T-helper 17 cell (primary cell): Measurements from ENCODE around the gene IPO7. TPM values are rescaled to one million over a fixed set of nuclear protein-coding genes. Genes with fewer than 3 reads are reported as not detected.
"Not testable (repeated sequence)": the region's sequence is repeated elsewhere in the genome, so short reads cannot be mapped to it uniquely, and the experiment has no call there.

Experiments
- ATAC-seq: fragments of 150-1000 bp; cut with Tn5 transposase; 2 replicates; pipeline ENCODE4 v1.10.0; 2021; ENCODE audit warnings: mild to moderate bottlenecking, moderate library complexity
- DNase-seq, 3 donors: peaks; one replicate each; pipeline versions ENCODE4 v3.0.0 to v3.0.0-alpha.2; 2020 to 2021
- H3K9me3 ChIP-seq: one replicate; pipeline ENCODE4 v1.7.0; 2013; ENCODE audit warnings: low read length, mild to moderate bottlenecking; ENCODE audit not compliant: control insufficient read depth, poor library complexity, severe bottlenecking
- H3K27ac Mint-ChIP-seq: one replicate; pipeline ENCODE4 v1.8.0; 2022; ENCODE audit warnings: mild to moderate bottlenecking, moderate library complexity, mixed read lengths
- H3K27me3 Mint-ChIP-seq: one replicate; pipeline ENCODE4 v1.8.0; 2022; ENCODE audit warnings: mixed read lengths
- H3K36me3 Mint-ChIP-seq: one replicate; pipeline ENCODE4 v1.8.0; 2022; ENCODE audit warnings: low read depth, mixed read lengths
- H3K4me1 Mint-ChIP-seq: one replicate; pipeline ENCODE4 v1.8.0; 2022; ENCODE audit warnings: mild to moderate bottlenecking, mixed read lengths
- H3K4me3 Mint-ChIP-seq: one replicate; pipeline ENCODE4 v1.8.0; 2022; ENCODE audit warnings: mild to moderate bottlenecking, moderate library complexity, mixed read lengths
- total RNA-seq, 4 donors: library from RNA in 2 of 4; stranded (reverse) in 2 of 4; gene quantifications; one replicate each; pipeline ENCODE4 v1.2.3 and lab custom pipeline; 2022 to 2026

Gene IPO7
- 10 to 100 TPM; 57.2 to 59.5 TPM for total RNA-seq
- 104 to 171 reads per million in 2 donors for total RNA-seq (lab: John Stamatoyannopoulos, UW)

DNA sequence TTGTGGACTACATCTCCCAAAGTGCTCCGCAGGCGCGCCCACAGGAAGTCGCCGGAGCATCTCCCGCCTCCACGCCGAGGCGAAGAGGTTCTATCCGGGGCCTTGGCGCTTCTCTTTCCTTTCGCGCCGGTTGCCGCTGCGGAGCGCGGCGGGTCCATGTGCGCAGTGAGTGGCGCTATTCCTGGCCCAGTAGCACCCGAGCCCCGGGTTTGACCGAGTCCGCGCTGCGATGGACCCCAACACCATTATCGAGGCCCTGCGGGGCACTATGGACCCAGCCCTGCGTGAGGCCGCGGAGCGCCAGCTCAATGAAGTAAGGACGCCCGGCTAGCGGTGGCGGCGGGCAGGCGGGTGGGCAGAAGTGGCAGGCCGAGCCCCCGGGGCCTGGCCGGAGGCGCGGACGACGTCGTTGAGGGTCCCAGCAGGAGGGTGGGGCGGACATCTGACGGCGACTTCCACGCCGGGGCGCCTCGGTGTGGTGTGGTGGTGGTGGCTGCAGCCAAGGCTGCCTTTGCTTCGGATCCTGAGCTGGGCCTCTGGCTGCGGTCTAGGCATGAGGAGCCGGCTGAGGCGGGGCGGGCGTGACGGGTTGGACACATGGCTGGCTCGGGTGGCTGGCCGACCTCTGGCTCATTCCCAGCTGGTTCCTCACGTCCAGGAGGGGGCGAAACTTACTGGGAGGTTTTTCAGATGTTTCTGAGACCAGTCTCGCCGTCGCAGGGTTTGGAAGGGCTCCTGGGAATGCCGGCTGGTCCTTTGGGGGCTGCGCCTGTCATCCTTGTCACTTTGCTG is at the start of gene IPO7:
Gene IPO7 (plus strand): TSS at position 118 of the 792 bp plus-strand sequence. CDS start 112 bp downstream, at position 230.
- no peaks in the 10 kb centered on the region for H3K36me3 Mint-ChIP-seq
- peak; percentile 75 to 78 (median 76) for DNase-seq
- peak within 1 kb of the TSS; percentile 92 for H3K27ac Mint-ChIP-seq
- peak within 1 kb of the TSS; percentile 97 for H3K4me3 Mint-ChIP-seq
- H3K9me3 ChIP-seq = no peaks in the 10 kb centered on the region
- ATAC-seq = peak; percentile 99
- no peaks in the 10 kb centered on the region for H3K27me3 Mint-ChIP-seq
- peaks cover 23% of the 10 kb centered on the region for H3K4me1 Mint-ChIP-seq

DNA sequence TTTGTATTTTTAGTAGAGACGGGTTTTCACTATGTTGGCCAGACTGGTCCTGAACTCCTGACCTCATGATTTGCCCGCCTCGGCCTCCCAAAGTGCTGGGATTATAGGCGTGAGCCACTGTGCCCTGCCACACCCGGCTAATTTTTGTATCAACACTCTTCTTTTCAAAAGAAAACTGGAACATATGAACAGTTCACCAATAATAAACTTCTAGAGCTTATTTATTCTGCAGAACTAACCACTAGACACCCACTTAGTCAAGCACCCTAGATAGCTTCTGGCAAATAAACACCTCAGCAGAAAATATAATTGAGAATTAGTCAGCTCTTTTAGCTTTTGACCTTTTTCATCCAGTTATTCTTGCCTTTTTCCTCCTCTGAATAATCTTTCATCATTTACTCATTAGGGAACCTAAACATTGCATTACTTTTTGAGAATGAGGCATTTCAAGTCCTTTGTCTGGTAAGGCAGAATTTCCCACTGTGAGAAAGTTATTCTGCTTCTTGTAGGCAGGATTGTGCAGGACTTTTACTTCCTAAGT is 42.7 kb upstream of the IPO7 start:
- DNase-seq (no peak), ATAC-seq (no peak)
- peaks cover 9% of the 10 kb centered on the region for H3K4me1 Mint-ChIP-seq
- no peaks in the 10 kb centered on the region for H3K36me3 Mint-ChIP-seq
- no peaks in the 10 kb centered on the region for H3K27me3 Mint-ChIP-seq
- H3K9me3 ChIP-seq = no peaks in the 10 kb centered on the region
- H3K4me3 Mint-ChIP-seq = no peak overlapping the region
- H3K27ac Mint-ChIP-seq = no peak overlapping the region

DNA sequence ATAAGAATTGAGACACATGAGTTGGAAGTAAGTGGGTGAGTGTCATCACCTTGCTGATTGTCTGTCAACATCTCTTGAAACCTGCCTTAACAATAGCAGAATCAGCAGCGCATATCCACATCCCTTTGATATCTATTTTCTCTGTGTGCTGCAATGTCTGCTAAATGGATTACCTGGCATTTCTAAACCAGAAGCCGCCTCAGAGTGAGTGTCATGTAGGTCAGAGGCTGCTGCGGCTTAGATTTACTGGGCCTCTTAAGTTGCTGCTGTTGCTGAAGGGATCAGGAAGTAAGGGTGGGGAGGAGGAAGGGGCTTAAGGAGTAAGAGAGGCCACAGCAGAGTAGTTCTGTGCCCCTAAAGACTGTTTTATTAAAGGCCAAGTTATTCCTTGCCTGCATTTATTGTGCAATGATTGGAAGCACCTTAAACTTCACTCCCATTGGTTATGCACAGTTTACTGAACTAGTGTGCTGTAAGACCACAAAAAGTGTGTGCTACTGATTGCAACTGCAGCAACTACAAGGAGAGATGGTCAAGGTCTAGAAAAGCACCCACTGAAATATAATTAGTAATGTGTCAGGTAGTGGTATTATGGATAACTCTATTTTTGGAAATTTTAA is 40.3 kb upstream of the IPO7 start:
- H3K4me3 Mint-ChIP-seq = no peak overlapping the region
- no peak for DNase-seq
- H3K4me1 Mint-ChIP-seq = peaks cover 16% of the 10 kb centered on the region
- H3K36me3 Mint-ChIP-seq = no peaks in the 10 kb centered on the region
- H3K9me3 ChIP-seq = no peaks in the 10 kb centered on the region
- H3K27me3 Mint-ChIP-seq = no peaks in the 10 kb centered on the region
- ATAC-seq = peak; percentile 40
- H3K27ac Mint-ChIP-seq = peak overlapping the region; percentile 60

DNA sequence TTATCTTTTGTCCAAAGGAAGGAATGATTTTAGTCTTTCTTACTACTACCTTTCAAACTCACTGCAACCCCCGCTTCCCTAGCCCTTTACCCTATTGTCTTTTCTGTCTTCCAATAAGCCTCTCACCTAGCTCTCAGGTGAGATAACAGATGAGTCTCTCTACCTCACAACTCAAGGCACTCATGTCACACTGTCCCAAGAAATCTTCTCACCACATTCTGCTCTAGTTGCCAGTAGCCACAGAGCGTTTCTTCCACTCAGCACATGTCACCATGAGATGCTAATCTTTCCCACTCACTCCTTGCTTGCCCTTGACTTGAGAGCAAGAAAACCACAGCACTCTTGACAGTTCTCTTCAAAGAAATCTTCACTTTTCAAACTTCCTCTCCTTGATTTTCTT is 37.4 kb upstream of the IPO7 start:
- H3K4me3 Mint-ChIP-seq = peak overlapping the region; percentile 22
- ATAC-seq (peak; percentile 79), DNase-seq (no peak)
- H3K27ac Mint-ChIP-seq = peak overlapping the region; percentile 24
- H3K4me1 Mint-ChIP-seq = peaks cover 16% of the 10 kb centered on the region
- no peaks in the 10 kb centered on the region for H3K36me3 Mint-ChIP-seq
- peaks cover 8% of the 10 kb centered on the region for H3K27me3 Mint-ChIP-seq
- H3K9me3 ChIP-seq = no peaks in the 10 kb centered on the region

DNA sequence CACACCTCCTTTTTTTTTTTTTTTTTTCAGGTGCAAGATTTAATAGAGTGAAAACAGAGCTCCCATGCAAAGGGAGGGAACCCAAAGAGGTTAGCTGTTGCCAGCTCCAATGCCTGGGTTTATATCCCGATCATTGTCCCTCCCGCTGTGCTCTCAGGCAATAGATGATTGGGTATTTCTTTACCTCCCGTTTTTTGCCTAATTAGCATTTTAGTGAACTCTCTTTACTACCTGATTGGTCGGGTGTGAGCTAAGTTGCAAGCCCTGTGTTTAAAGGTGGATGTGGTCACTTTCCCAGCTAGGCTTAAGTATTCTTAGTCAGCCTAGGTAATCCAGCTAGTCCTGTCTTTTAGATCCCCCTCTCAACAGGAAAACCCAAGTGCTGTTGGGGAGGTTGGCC is 36.7 kb upstream of the IPO7 start:
- not testable (repeated sequence) for H3K36me3 Mint-ChIP-seq, DNase-seq, H3K27me3 Mint-ChIP-seq, H3K9me3 ChIP-seq, ATAC-seq, H3K4me3 Mint-ChIP-seq
- Mint-ChIP-seq H3K27ac (peak overlapping the region; percentile 24), H3K4me1 (peaks cover 16% of the 10 kb centered on the region)

DNA sequence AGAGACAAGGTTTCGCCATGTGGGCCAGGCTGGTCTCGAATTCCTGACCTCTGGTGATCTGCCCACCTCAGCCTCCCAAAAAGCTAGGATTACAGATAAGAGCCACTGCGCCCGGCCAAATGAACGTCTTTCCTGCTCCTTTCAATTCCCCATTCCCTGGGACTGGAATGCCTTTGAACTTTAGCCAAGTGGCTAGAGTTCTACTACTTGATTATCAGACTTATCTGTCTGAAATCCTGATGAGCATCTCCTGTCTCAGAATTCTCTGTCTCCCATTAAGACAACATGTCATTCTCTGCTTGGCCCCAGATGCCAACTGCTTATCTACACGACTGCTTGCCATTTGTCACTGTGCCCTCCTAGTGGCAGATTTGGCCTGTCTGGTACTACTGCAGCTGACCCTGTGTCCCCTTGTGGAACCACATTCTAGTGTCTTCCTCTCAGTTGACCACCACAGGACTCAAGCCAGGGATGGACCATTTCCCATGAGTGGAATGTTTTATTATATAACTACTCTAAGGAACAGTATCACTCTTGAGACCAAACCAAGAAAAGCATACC is 33.1 kb upstream of the IPO7 start:
- H3K4me3 Mint-ChIP-seq = no peak overlapping the region
- peaks cover 7% of the 10 kb centered on the region for H3K4me1 Mint-ChIP-seq
- H3K36me3 Mint-ChIP-seq = no peaks in the 10 kb centered on the region
- peaks cover 8% of the 10 kb centered on the region for H3K27me3 Mint-ChIP-seq
- H3K9me3 ChIP-seq = no peaks in the 10 kb centered on the region
- ATAC-seq (no peak), DNase-seq (no peak)
- no peak overlapping the region for H3K27ac Mint-ChIP-seq

DNA sequence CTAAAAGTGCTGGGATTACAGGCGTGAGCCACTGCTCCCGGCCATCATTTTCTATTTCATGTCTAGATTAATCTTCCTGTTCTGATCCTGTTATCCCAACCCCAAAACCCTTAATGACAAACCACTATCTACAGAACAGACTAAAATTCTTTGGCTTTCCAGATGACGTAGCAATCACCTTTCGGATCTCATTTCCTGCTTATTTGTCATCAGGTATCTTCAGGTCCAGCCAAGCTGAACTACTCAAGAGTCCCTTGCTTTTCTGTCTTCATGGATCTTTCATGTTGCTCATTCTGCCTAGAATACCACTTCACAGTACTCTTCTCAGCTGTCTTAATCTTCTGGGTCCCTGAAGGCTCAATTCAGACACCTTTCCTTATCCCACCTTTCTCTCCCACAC is 27.4 kb upstream of the IPO7 start:
- ATAC-seq (no peak), DNase-seq (no peak)
- Mint-ChIP-seq H3K36me3 (no peaks in the 10 kb centered on the region), H3K27me3 (no peaks in the 10 kb centered on the region), H3K27ac (no peak overlapping the region), H3K4me1 (peaks cover 3% of the 10 kb centered on the region), H3K4me3 (no peak overlapping the region)
- H3K9me3 ChIP-seq = no peaks in the 10 kb centered on the region

DNA sequence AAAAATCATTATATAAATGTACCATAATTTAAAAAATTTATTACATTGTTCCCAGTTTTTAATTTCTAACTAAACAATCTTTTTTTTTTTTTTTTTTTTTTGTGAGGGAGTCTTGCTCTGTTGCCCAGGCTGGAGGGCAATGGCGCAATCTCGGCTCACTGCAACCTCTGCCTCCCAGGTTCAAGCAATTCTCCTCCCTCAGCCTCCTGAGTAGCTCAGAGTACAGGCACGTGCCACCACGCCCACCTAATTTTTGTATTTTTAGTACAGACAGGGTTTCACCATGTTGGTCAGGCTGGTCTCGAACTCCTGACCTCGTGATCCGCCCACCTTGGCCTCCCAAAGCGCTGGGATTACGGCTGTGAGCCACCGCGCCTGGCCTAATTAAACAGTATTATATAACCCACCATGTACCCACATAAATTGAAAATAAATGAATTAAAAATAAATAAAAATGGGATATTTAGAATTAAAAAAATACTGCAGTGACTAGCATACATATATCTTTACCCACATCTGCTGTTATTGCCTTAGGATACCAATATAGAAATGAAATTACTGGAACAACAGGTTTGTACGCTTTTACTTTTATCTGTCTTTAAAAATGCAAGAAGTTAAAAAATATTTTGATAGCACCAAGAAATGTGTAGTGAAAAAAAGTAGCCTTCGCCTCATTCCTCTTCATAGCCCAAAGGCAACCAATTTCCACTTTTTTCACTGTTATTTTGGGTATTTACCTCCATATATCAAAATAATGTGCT is 23.4 kb upstream of the IPO7 start:
- H3K27ac Mint-ChIP-seq, H3K27me3 Mint-ChIP-seq, ATAC-seq, H3K4me3 Mint-ChIP-seq, H3K9me3 ChIP-seq, H3K36me3 Mint-ChIP-seq, DNase-seq: not testable (repeated sequence)
- H3K4me1 Mint-ChIP-seq = peaks cover 11% of the 10 kb centered on the region

DNA sequence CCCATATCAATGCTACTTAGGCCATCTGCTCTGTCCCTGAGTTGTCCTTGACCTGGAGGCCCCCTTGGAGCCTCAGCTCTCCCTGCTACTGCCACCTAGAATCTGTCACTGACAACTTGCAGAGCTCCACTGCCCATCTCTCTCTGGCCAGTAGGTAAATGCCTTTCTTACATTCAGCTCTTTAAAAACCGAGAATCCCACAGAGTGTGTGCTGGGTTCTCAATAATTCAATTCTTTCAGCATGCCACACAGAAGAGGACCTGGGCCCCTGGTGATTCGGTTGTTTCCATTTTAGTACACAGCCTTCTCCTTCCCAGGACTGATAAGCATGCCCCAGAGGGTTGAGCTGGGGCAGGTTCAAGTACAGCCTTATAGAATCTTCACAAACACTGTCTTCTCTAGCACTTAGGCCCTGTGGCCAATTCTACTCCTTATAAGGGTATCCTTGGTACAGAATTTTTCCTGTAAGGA is 22.0 kb upstream of the IPO7 start:
- H3K4me3 Mint-ChIP-seq = no peak overlapping the region
- H3K9me3 ChIP-seq = no peaks in the 10 kb centered on the region
- H3K27ac Mint-ChIP-seq = peak overlapping the region; percentile 92
- no peaks in the 10 kb centered on the region for H3K27me3 Mint-ChIP-seq
- ATAC-seq (no peak), DNase-seq (no peak)
- H3K36me3 Mint-ChIP-seq = no peaks in the 10 kb centered on the region
- peaks cover 11% of the 10 kb centered on the region for H3K4me1 Mint-ChIP-seq

DNA sequence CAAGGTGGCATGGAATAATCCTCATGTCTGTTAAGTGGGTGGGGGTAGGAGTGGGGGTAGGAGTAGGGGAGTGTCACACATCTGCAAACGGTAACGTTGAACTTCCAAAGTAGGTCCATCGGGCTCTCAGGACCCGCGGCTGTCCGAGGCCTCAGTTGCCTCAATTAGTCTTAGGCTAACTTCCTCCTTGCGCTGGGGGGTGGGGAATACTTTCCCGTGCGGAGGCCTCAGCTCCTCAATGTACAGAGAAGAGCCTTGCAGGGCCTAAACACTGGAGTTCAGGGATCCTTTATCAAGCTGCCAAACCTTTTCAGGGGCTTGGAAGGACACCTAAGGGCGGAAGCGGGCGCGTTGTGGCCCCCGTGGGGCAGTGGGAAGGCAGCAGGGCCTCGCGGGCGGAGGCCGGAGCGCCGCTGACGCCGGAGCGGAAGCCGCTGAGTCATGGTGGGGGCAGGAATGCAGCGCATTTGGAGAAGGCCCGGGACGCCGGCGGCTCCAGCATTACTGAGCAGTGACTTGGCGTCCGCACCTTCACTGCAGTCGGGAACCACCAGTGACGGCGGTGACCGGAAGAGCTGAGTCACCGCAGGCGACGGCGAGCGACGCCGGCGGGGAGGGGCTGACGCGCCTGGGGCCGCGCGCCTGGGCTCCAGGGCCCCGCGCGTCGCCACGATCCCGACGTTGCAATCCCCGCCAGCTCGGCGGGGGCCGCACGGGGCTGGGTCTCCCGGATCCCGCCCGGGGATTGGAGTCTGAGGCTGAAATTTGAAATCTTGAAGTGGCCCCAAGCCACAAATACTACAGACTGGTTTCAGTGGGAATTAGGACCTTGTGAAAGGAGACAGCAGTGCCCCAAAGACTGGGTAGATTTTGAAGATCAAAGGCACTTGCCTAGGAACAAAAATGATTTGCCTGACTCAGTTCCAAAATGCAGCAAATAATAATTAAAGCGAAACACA is 20.2 kb upstream of the IPO7 start:
- DNase-seq (peak; percentile 54 to 73 (median 62)), ATAC-seq (peak; percentile 97)
- H3K36me3 Mint-ChIP-seq = no peaks in the 10 kb centered on the region
- no peaks in the 10 kb centered on the region for H3K9me3 ChIP-seq
- H3K27ac Mint-ChIP-seq = peak overlapping the region; percentile 92
- peaks cover 11% of the 10 kb centered on the region for H3K4me1 Mint-ChIP-seq
- H3K4me3 Mint-ChIP-seq = peak overlapping the region; percentile 88
- no peaks in the 10 kb centered on the region for H3K27me3 Mint-ChIP-seq

DNA sequence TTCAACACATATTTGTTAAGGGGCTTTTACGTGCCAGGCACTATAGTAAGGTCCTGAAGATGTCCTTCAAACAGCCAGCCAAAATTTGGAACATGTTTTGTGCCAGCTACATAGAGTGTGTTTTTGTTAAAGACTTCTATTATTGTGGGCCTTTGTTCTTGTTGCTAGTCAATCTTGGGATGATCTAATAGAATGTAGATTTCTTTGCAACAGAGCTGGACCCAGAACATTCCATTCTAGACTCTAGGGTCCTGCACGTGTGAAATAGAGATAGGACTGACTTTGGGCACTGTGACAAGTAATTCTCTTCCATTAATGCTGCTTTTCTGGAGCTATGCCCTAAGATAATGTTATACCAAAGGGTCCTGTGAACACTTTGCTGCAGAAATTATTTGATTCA is 16.9 kb upstream of the IPO7 start:
- ATAC-seq = no peak
- no peaks in the 10 kb centered on the region for H3K9me3 ChIP-seq
- no peak for DNase-seq
- Mint-ChIP-seq H3K36me3 (peaks cover 2% of the 10 kb centered on the region), H3K27me3 (peaks cover 5% of the 10 kb centered on the region), H3K4me3 (no peak overlapping the region), H3K4me1 (peaks cover 7% of the 10 kb centered on the region), H3K27ac (no peak overlapping the region)

DNA sequence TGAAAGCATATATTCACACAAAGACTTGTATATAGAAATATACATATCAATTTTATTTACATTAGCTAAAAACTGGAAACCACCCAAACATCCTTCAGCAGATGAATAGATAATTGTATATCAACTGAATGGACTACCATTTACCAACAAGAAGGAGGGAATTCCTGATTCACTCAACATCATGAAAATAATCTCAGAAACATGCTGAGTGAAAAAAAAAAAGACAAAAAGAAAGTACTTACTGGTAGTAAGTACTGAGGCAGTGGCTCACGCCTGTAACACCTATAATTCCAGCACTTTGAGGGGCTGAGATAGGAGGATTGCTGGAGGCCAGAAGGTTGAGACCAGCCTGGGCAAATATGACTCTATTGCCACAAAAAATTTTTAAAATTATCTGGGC is 7.4 kb upstream of the IPO7 start:
- H3K4me1 Mint-ChIP-seq = peaks cover 2% of the 10 kb centered on the region
- no peak overlapping the region for H3K27ac Mint-ChIP-seq
- H3K36me3 Mint-ChIP-seq = peaks cover 2% of the 10 kb centered on the region
- DNase-seq (no peak), ATAC-seq (no peak)
- no peaks in the 10 kb centered on the region for H3K9me3 ChIP-seq
- H3K27me3 Mint-ChIP-seq = peaks cover 17% of the 10 kb centered on the region
- no peak overlapping the region for H3K4me3 Mint-ChIP-seq
